ENCODE data around the gene SRGAP1. TPM values are rescaled to one million over a fixed set of nuclear protein-coding genes. Genes with fewer than 3 reads are reported as not detected.

Gene SRGAP1
- total and polyA plus RNA-seq, 9 of the 15 experiments (the other 6 are each of a cell fraction or from before 2014, with no cell fraction given), result 0.01 to 0.13 (median 0.04) TPM; not detected in 3

DNA sequence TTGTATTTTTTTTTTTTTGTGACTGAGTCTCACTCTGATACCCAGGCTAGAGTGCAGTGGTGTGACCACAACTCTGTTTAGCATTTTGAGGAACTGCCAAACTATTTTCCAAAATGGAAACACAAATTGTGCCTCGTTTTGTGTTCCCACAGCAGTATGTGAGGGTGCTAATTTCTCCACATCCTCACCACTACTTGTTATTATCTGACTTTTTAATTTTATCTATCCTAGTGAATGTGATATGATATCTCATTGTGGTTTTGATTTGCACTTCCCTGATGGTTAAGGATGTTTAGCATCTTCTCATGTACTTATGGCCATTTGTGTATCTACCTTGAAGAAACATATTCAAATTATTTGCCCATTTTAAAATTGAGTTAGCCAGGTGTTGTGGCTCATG lies 62.4 kb downstream of the SRGAP1 start:
- ATAC-seq (no peak), DNase-seq (ENCODE audit: extremely low read depth in 1 of 4, low spot score in 3 of 4) (no peak), FAIRE-seq (no peak)
- Histone ChIP-seq H3K9ac (ENCODE audit: insufficient read depth in 1 of 2, low read depth in 2 of 2, low read length in 2 of 2) (no peak overlapping the region), H3K4me1 (replicated peaks in 1 of 2; ENCODE audit: control insufficient read depth in 2 of 2, insufficient read depth in 2 of 2, low read length in 2 of 2) (no peaks in the 10 kb centered on the region), H3K36me3 (ENCODE audit: control insufficient read depth, insufficient read depth, low read length) (no peaks in the 10 kb centered on the region), H3K9me1 (ENCODE audit: control insufficient read depth, insufficient read depth, low read length) (no peaks in the 10 kb centered on the region), H4K20me1 (replicated peaks; ENCODE audit: control insufficient read depth, insufficient read depth, low read length) (no peaks in the 10 kb centered on the region), H3K27me3 (ENCODE audit: control insufficient read depth in 2 of 2, insufficient read depth in 2 of 2, low read length in 2 of 2) (no peaks in the 10 kb centered on the region; a peak in 1 of 5 replicates), H3K79me2 (ENCODE audit: control insufficient read depth, insufficient read depth, low read length) (no peaks in the 10 kb centered on the region), H2AFZ (ENCODE audit: low read depth, low read length) (no peak overlapping the region), H3K27ac (ENCODE audit: extremely low read depth, low read depth, low read length) (no peak overlapping the region), H3K9me3 (replicated peaks; ENCODE audit: control insufficient read depth, insufficient read depth, low read depth, low read length) (no peaks in the 10 kb centered on the region), H3K4me2 (ENCODE audit: insufficient read depth, low read length) (no peak overlapping the region), H3K4me3 (no peak overlapping the region)
- intact Hi-C loops (cut with micrococcal nuclease), result no loop called here
- 0% methylated on average over 1 of the region's 1 CpG for WGBS (ENCODE audit: insufficient coverage, low coverage, missing lambda C conversion rate)
- in situ Hi-C loops (cut with MboI), result no loop called here
- ChIA-PET CTCF (ENCODE audit: low intra/inter-chr PET ratio) (no interaction called here), POLR2A (no interaction called here)
- no TSS peak for BruUV-seq (replicated peaks)
- TF ChIP-seq, protein P1, sequence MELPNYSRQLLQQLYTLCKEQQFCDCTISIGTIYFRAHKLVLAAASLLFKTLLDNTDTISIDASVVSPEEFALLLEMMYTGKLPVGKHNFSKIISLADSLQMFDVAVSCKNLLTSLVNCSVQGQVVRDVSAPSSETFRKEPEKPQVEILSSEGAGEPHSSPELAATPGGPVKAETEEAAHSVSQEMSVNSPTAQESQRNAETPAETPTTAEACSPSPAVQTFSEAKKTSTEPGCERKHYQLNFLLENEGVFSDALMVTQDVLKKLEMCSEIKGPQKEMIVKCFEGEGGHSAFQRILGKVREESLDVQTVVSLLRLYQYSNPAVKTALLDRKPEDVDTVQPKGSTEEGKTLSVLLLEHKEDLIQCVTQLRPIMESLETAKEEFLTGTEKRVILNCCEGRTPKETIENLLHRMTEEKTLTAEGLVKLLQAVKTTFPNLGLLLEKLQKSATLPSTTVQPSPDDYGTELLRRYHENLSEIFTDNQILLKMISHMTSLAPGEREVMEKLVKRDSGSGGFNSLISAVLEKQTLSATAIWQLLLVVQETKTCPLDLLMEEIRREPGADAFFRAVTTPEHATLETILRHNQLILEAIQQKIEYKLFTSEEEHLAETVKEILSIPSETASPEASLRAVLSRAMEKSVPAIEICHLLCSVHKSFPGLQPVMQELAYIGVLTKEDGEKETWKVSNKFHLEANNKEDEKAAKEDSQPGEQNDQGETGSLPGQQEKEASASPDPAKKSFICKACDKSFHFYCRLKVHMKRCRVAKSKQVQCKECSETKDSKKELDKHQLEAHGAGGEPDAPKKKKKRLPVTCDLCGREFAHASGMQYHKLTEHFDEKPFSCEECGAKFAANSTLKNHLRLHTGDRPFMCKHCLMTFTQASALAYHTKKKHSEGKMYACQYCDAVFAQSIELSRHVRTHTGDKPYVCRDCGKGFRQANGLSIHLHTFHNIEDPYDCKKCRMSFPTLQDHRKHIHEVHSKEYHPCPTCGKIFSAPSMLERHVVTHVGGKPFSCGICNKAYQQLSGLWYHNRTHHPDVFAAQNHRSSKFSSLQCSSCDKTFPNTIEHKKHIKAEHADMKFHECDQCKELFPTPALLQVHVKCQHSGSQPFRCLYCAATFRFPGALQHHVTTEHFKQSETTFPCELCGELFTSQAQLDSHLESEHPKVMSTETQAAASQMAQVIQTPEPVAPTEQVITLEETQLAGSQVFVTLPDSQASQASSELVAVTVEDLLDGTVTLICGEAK (IDR thresholded peaks at IDR 0.05), result no peak
- TF ChIP-seq, protein P1 (CRISPR knock-in tag; IDR thresholded peaks at IDR 0.05), result no peak
- no peak for TF ChIP-seq ZNF583 (CRISPR knock-in tag; IDR thresholded peaks at IDR 0.05)
- TF ChIP-seq, protein P2, sequence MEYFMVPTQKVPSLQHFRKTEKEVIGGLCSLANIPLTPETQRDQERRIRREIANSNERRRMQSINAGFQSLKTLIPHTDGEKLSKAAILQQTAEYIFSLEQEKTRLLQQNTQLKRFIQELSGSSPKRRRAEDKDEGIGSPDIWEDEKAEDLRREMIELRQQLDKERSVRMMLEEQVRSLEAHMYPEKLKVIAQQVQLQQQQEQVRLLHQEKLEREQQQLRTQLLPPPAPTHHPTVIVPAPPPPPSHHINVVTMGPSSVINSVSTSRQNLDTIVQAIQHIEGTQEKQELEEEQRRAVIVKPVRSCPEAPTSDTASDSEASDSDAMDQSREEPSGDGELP (CRISPR knock-in tag; IDR thresholded peaks at IDR 0.05; ENCODE audit: borderline replicate concordance), result no peak
- TF ChIP-seq ZNF707 (CRISPR knock-in tag; conservative IDR thresholded peaks at IDR 0.05), result no peak
- no peak for TF ChIP-seq MAFK (IDR thresholded peaks at IDR 0.05; ENCODE audit: low read length)
- TF ChIP-seq, protein P3, sequence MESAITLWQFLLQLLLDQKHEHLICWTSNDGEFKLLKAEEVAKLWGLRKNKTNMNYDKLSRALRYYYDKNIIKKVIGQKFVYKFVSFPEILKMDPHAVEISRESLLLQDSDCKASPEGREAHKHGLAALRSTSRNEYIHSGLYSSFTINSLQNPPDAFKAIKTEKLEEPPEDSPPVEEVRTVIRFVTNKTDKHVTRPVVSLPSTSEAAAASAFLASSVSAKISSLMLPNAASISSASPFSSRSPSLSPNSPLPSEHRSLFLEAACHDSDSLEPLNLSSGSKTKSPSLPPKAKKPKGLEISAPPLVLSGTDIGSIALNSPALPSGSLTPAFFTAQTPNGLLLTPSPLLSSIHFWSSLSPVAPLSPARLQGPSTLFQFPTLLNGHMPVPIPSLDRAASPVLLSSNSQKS (CRISPR knock-in tag; IDR thresholded peaks at IDR 0.05), result no peak
- TF ChIP-seq, protein P4, sequence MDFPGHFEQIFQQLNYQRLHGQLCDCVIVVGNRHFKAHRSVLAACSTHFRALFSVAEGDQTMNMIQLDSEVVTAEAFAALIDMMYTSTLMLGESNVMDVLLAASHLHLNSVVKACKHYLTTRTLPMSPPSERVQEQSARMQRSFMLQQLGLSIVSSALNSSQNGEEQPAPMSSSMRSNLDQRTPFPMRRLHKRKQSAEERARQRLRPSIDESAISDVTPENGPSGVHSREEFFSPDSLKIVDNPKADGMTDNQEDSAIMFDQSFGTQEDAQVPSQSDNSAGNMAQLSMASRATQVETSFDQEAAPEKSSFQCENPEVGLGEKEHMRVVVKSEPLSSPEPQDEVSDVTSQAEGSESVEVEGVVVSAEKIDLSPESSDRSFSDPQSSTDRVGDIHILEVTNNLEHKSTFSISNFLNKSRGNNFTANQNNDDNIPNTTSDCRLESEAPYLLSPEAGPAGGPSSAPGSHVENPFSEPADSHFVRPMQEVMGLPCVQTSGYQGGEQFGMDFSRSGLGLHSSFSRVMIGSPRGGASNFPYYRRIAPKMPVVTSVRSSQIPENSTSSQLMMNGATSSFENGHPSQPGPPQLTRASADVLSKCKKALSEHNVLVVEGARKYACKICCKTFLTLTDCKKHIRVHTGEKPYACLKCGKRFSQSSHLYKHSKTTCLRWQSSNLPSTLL (IDR thresholded peaks at IDR 0.05), result no peak
- no peak for TF ChIP-seq POLR2B (IDR thresholded peaks at IDR 0.05; ENCODE audit: low read depth, partially characterized antibody)
- no peak for TF ChIP-seq NFE2L1 (tag; IDR thresholded peaks at IDR 0.05; ENCODE audit: borderline replicate concordance, low read depth)

Data from K562 (cell line).